HEK293 (cell line): ENCODE results near the gene FAF2.
A peak's percentile ranks its signal among the peaks of the same experiment; 100 is the strongest.

Experiments used
- CTCF ChIA-PET: fragments of 350-600 bp; formaldehyde crosslinking; extraction: SDS; loops from one replicate; lab custom pipeline; 2021; ENCODE audit warnings: antibody characterized with exemption; lab: Yijun Ruan, JAX
- POLR2A ChIA-PET: fragments of 300-600 bp; formaldehyde crosslinking; extraction: SDS; loops from one replicate; lab custom pipeline; 2020; ENCODE audit warnings: antibody characterized with exemption, inconsistent platforms; lab: Yijun Ruan, JAX
- H3K27ac ChIP-seq: fragments of 200-500 bp; sonication (Bioruptor generic); 2 replicates; pipeline ENCODE4 v1.5.1; 2014; ENCODE audit warnings: low read depth, low read length, control low read depth, inconsistent platforms; ENCODE audit errors: extremely low read depth
- H3K36me3 ChIP-seq, 2 experiments: fragments of 200-500 bp in 1 of 2; sonication (Bioruptor generic) in 1 of 2; 1 replicate in 1 of 2; 2 replicates in 1 of 2; pipeline ENCODE4 v1.5.1; 2014 to 2017; ENCODE audit warnings: inconsistent platforms in 2 of 2, low read length in 2 of 2; ENCODE audit not compliant: control insufficient read depth in 2 of 2, insufficient read depth in 1 of 2
- H3K4me1 ChIP-seq: fragments of 200-500 bp; sonication (Bioruptor generic); 2 replicates; pipeline ENCODE4 v1.5.1; 2014; ENCODE audit warnings: mild to moderate bottlenecking, low read length, inconsistent platforms; ENCODE audit not compliant: control insufficient read depth, insufficient read depth
- H3K4me3 ChIP-seq: 2 replicates; pipeline ENCODE4 v1.5.1; 2011; ENCODE audit warnings: low read depth, mild to moderate bottlenecking, control low read depth, low read length, moderate library complexity
- H3K9me3 ChIP-seq: fragments of 200-500 bp; sonication (Bioruptor generic); 2 replicates; pipeline ENCODE4 v1.5.1; 2014; ENCODE audit warnings: low read depth, low read length, inconsistent platforms; ENCODE audit not compliant: control insufficient read depth, insufficient read depth
- ELK4 ChIP-seq: IDR thresholded peaks from 2 replicates; pipeline ENCODE4 v1.6.1; 2011; ENCODE audit warnings: mild to moderate bottlenecking, low read depth, low read length, borderline replicate concordance
- HIC1 ChIP-seq: fragments of 450-650 bp; formaldehyde crosslinking; IDR thresholded peaks from 2 replicates; pipeline ENCODE4 v1.5.1; 2016; ENCODE audit warnings: missing biosample characterization, missing genetic modification characterization
- HOXA7 ChIP-seq: sonication (generic); formaldehyde crosslinking; IDR thresholded peaks from 2 replicates; pipeline ENCODE4 v1.8.1; 2022; ENCODE audit warnings: missing genetic modification reagents, borderline replicate concordance
- IKZF3 ChIP-seq: fragments of 450-650 bp; IDR thresholded peaks from 2 replicates; pipeline ENCODE4 v1.5.0; 2018; ENCODE audit warnings: missing biosample characterization, mild to moderate bottlenecking, missing genetic modification characterization, moderate library complexity
- KLF1 ChIP-seq: fragments of 450-650 bp; formaldehyde crosslinking; IDR thresholded peaks from 2 replicates; pipeline ENCODE4 v1.5.1; 2016; ENCODE audit warnings: missing biosample characterization, missing genetic modification characterization
- PATZ1 ChIP-seq: fragments of 450-650 bp; formaldehyde crosslinking; IDR thresholded peaks from 2 replicates; pipeline ENCODE4 v1.5.1; 2016; ENCODE audit warnings: missing biosample characterization, missing genetic modification characterization
- SALL2 ChIP-seq: fragments of 450-650 bp; formaldehyde crosslinking; IDR thresholded peaks from 2 replicates; pipeline ENCODE4 v1.5.0; 2017; ENCODE audit warnings: missing biosample characterization, mild to moderate bottlenecking, missing genetic modification characterization, borderline replicate concordance
- ZBTB10 ChIP-seq: fragments of 450-650 bp; formaldehyde crosslinking; IDR thresholded peaks from 2 replicates; pipeline ENCODE4 v1.5.1; 2016; ENCODE audit warnings: missing biosample characterization, missing genetic modification characterization
- ZBTB17 ChIP-seq: fragments of 450-650 bp; formaldehyde crosslinking; IDR thresholded peaks from 2 replicates; pipeline ENCODE4 v1.5.1; 2016; ENCODE audit warnings: missing biosample characterization, missing genetic modification characterization
- ZBTB44 ChIP-seq: fragments of 450-650 bp; IDR thresholded peaks from 2 replicates; pipeline ENCODE4 v1.5.1; 2018; ENCODE audit warnings: missing biosample characterization, mild to moderate bottlenecking, missing genetic modification characterization
- ZBTB48 ChIP-seq: fragments of 450-650 bp; formaldehyde crosslinking; IDR thresholded peaks from 2 replicates; pipeline ENCODE4 v1.5.1; 2016; ENCODE audit warnings: missing biosample characterization, missing genetic modification characterization
- ZBTB6 ChIP-seq: fragments of 450-650 bp; formaldehyde crosslinking; IDR thresholded peaks from 2 replicates; pipeline ENCODE4 v1.5.1; 2017; ENCODE audit warnings: missing biosample characterization, missing genetic modification characterization
- ZFP69B ChIP-seq: fragments of 450-650 bp; formaldehyde crosslinking; IDR thresholded peaks from 2 replicates; pipeline ENCODE4 v1.5.1; 2016; ENCODE audit warnings: missing biosample characterization, missing genetic modification characterization
- ZIC2 ChIP-seq: fragments of 450-650 bp; formaldehyde crosslinking; IDR thresholded peaks from 2 replicates; pipeline ENCODE4 v1.5.1; 2016; ENCODE audit warnings: missing biosample characterization, missing genetic modification characterization
- ZNF112 ChIP-seq: fragments of 450-650 bp; formaldehyde crosslinking; IDR thresholded peaks from 2 replicates; pipeline ENCODE4 v1.5.0; 2017; ENCODE audit warnings: missing biosample characterization, missing genetic modification characterization
- ZNF155 ChIP-seq: fragments of 450-650 bp; formaldehyde crosslinking; IDR thresholded peaks from 2 replicates; pipeline ENCODE4 v1.5.1; 2016; ENCODE audit warnings: missing biosample characterization, missing genetic modification characterization
- ZNF16 ChIP-seq: fragments of 450-650 bp; formaldehyde crosslinking; IDR thresholded peaks from 2 replicates; pipeline ENCODE4 v1.5.1; 2016; ENCODE audit warnings: low read depth, missing biosample characterization, missing genetic modification characterization
- ZNF19 ChIP-seq: fragments of 450-650 bp; formaldehyde crosslinking; IDR thresholded peaks from 2 replicates; pipeline ENCODE4; 2016; ENCODE audit warnings: missing biosample characterization, missing genetic modification characterization, low read depth
- ZNF311 ChIP-seq: fragments of 450-650 bp; formaldehyde crosslinking; IDR thresholded peaks from 2 replicates; pipeline ENCODE4 v1.5.1; 2017; ENCODE audit warnings: missing biosample characterization, missing genetic modification characterization, borderline replicate concordance
- ZNF510 ChIP-seq: fragments of 450-650 bp; formaldehyde crosslinking; IDR thresholded peaks from 2 replicates; pipeline ENCODE4 v1.5.1; 2018; ENCODE audit warnings: mild to moderate bottlenecking, missing genetic modification characterization, missing biosample characterization; ENCODE audit not compliant: insufficient replicate concordance
- ZNF600 ChIP-seq: fragments of 450-650 bp; formaldehyde crosslinking; IDR thresholded peaks from 2 replicates; pipeline ENCODE4 v1.5.1; 2016; ENCODE audit warnings: missing biosample characterization, missing genetic modification characterization
- ZNF624 ChIP-seq: fragments of 450-650 bp; formaldehyde crosslinking; IDR thresholded peaks from 2 replicates; pipeline ENCODE4 v1.5.1; 2017; ENCODE audit warnings: missing biosample characterization, missing genetic modification characterization
- ZNF660 ChIP-seq: fragments of 450-650 bp; IDR thresholded peaks from 2 replicates; pipeline ENCODE4 v1.5.1; 2018; ENCODE audit warnings: missing biosample characterization, mild to moderate bottlenecking, missing genetic modification characterization
- ZNF692 ChIP-seq: fragments of 450-650 bp; formaldehyde crosslinking; IDR thresholded peaks from 2 replicates; pipeline ENCODE4 v1.5.1; 2016; ENCODE audit warnings: missing biosample characterization, missing genetic modification characterization
- ZNF792 ChIP-seq: fragments of 450-650 bp; formaldehyde crosslinking; IDR thresholded peaks from 2 replicates; pipeline ENCODE4 v1.5.1; 2016; ENCODE audit warnings: missing biosample characterization, missing genetic modification characterization
- ZSCAN30 ChIP-seq: fragments of 450-650 bp; IDR thresholded peaks from 2 replicates; pipeline ENCODE4 v1.5.1; 2018; ENCODE audit warnings: missing biosample characterization, mild to moderate bottlenecking, missing genetic modification characterization, moderate library complexity

Gene FAF2

GRCh38 chr5:176540476-176540899, 92.3 kb downstream of the FAF2 start:
- Histone ChIP-seq H3K36me3 (no peaks in the 10 kb centered on the region), H3K9me3 (no peaks in the 10 kb centered on the region), H3K4me3 (no peak overlapping the region), H3K27ac (no peak overlapping the region), H3K4me1 (peaks cover 3% of the 10 kb centered on the region; the same call in 1 of the 2 replicates)
- POLR2A ChIA-PET = no interaction called here
- CTCF ChIA-PET = interaction anchor here (0.7 kb wide), 1 partner anchor 39 kb away, joined by 3 read pairs; no protein-coding TSS in a partner anchor
- TF ChIP-seq HIC1 (tag by site-specific recombination) (no peak), ZSCAN30 (0 out of 2 replicates have a peak, but pooled peaks have one; percentile 10), ZNF112 (tag by site-specific recombination) (no peak), PATZ1 (peak; percentile 65; the same call in 1 of the 2 replicates), ZNF510 (tag by site-specific recombination) (no peak), ZNF155 (tag by site-specific recombination) (no peak), ZBTB44 (tag by site-specific recombination) (no peak), ELK4 (no peak), ZNF624 (tag by site-specific recombination) (no peak), ZNF692 (tag by site-specific recombination) (peak; percentile 92), ZNF600 (no peak), ZBTB10 (tag by site-specific recombination) (no peak), ZNF792 (tag by site-specific recombination) (no peak), ZNF660 (tag by site-specific recombination) (peak; percentile 34; the same call in 1 of the 2 replicates), ZNF311 (no peak), ZBTB17 (tag by site-specific recombination) (peak; percentile 79), IKZF3 (tag by site-specific recombination) (0 out of 2 replicates have a peak, but pooled peaks have one; percentile 65), ZIC2 (tag by site-specific recombination) (peak; percentile 90), HOXA7 (CRISPR knock-in tag) (no peak), KLF1 (tag by site-specific recombination) (no peak), ZFP69B (tag by site-specific recombination) (peak; percentile 91), ZBTB48 (tag by site-specific recombination) (peak; percentile 65), SALL2 (no peak), ZNF19 (tag by site-specific recombination) (no peak), ZBTB6 (tag by site-specific recombination) (no peak), ZNF16 (tag by site-specific recombination) (no peak)
